Breast epithelium (tissue), 4 donors: ENCODE results near the gene CTDSPL. TPM values are rescaled to one million over a fixed set of nuclear protein-coding genes. Genes with fewer than 3 reads are reported as not detected.

ENCODE experiments used
- DNase-seq, 2 donors: peaks; one replicate each; pipeline ENCODE4 v3.0.0-alpha.2; 2019; ENCODE audit warnings: low spot score in 2 of 2
- H3K27ac ChIP-seq, 2 donors: fragments of 200-600 bp; sonication (generic) in 1 of 2; one replicate each; pipeline ENCODE4 v1.5.1; 2016 to 2019; ENCODE audit warnings: mild to moderate bottlenecking in 1 of 2
- H3K27me3 ChIP-seq, 2 donors: fragments of 200-600 bp; sonication (generic) in 1 of 2; one replicate each; pipeline versions ENCODE4 v1.5.1 to v1.6.0; 2017 to 2019; ENCODE audit warnings: control low read depth in 1 of 2, mild to moderate bottlenecking in 1 of 2
- H3K36me3 ChIP-seq: fragments of 200-600 bp; one replicate; pipeline ENCODE4 v1.5.1; 2019
- H3K4me1 ChIP-seq, 2 donors: fragments of 200-600 bp; sonication (generic); one replicate each; pipeline ENCODE4 v1.5.1; 2016 to 2019; ENCODE audit warnings: control low read depth in 1 of 2
- H3K4me3 ChIP-seq, 3 donors: fragments of 200-600 bp; sonication (generic); 1 replicate in 2 of 3; 2 replicates in 1 of 3; pipeline ENCODE4 v1.5.1; 2016 to 2019; ENCODE audit warnings: mild to moderate bottlenecking in 3 of 3, moderate library complexity in 2 of 3
- H3K9me3 ChIP-seq, 2 donors: fragments of 200-600 bp; sonication (generic) in 1 of 2; one replicate each; pipeline ENCODE4 v1.5.1; 2016 to 2019; ENCODE audit warnings: control low read depth in 1 of 2
- POLR2A ChIP-seq: fragments of 450-650 bp; IDR thresholded peaks from one replicate; pipeline ENCODE4 v1.6.1; 2016; ENCODE audit warnings: antibody characterized with exemption, mild to moderate bottlenecking, moderate library complexity
- POLR2AphosphoS5 ChIP-seq, 3 donors: sonication (generic); formaldehyde crosslinking; IDR thresholded peaks; one replicate each; pipeline ENCODE4 v1.6.1; 2017; ENCODE audit warnings: antibody characterized with exemption in 3 of 3
- intact Hi-C: fragments of 100-400 bp; cut with DNase I; formaldehyde crosslinking; loops from one replicate; pipeline ENCODE4 v1.15.1; 2023; ENCODE audit warnings: low total_unique reads
- total RNA-seq, 3 donors: library from RNA; depleted of rRNA; stranded (reverse); fragments of >200 nt; gene quantifications; one replicate each; pipeline ENCODE4 v1.1.0, GENCODE V29; 2016
- TF ChIP-seq, protein P1 (sequence below), 3 donors: fragments of 450-650 bp; IDR thresholded peaks; one replicate each; pipeline ENCODE4 v1.5.1; 2016 to 2017; ENCODE audit warnings: antibody characterized with exemption in 3 of 3, mild to moderate bottlenecking in 3 of 3, moderate library complexity in 3 of 3

CTDSPL gene
- total RNA-seq, 3 donors from 2014 or later = 40.0 to 80.8 (median 63.1) TPM

DNA sequence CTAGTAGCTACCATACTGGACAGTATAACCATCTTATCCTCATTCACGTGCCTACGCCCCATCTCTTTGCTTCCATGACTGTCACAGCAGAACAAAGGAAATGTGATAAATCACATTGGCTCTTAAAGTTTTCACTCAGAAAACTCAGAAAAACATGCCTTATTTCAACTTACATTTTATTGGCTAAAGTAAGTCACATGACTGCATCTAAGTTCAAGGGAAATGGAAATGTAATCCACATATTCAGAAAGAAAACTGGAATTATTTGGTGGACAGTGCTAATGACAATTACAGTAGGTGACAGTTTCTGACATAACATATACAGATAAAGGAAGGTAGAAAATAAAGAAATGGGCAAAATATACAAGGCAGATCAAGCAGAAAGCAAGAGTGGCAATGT, 91.5 kb downstream of the CTDSPL start:
- DNase-seq = no peak
- H3K4me3 ChIP-seq = no peak overlapping the region
- H3K36me3 ChIP-seq = no peaks in the 10 kb centered on the region
- no peaks in the 10 kb centered on the region for H3K9me3 ChIP-seq
- H3K27me3 ChIP-seq = no peaks in the 10 kb centered on the region
- no peak overlapping the region for H3K27ac ChIP-seq
- intact Hi-C loops = no loop called here
- no peak for TF ChIP-seq POLR2AphosphoS5 (IDR thresholded peaks at IDR 0.05)
- TF ChIP-seq, protein P1, sequence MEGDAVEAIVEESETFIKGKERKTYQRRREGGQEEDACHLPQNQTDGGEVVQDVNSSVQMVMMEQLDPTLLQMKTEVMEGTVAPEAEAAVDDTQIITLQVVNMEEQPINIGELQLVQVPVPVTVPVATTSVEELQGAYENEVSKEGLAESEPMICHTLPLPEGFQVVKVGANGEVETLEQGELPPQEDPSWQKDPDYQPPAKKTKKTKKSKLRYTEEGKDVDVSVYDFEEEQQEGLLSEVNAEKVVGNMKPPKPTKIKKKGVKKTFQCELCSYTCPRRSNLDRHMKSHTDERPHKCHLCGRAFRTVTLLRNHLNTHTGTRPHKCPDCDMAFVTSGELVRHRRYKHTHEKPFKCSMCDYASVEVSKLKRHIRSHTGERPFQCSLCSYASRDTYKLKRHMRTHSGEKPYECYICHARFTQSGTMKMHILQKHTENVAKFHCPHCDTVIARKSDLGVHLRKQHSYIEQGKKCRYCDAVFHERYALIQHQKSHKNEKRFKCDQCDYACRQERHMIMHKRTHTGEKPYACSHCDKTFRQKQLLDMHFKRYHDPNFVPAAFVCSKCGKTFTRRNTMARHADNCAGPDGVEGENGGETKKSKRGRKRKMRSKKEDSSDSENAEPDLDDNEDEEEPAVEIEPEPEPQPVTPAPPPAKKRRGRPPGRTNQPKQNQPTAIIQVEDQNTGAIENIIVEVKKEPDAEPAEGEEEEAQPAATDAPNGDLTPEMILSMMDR (IDR thresholded peaks at IDR 0.05) = no peak
- TF ChIP-seq POLR2A = no peak
- no peaks in the 10 kb centered on the region for H3K4me1 ChIP-seq

DNA sequence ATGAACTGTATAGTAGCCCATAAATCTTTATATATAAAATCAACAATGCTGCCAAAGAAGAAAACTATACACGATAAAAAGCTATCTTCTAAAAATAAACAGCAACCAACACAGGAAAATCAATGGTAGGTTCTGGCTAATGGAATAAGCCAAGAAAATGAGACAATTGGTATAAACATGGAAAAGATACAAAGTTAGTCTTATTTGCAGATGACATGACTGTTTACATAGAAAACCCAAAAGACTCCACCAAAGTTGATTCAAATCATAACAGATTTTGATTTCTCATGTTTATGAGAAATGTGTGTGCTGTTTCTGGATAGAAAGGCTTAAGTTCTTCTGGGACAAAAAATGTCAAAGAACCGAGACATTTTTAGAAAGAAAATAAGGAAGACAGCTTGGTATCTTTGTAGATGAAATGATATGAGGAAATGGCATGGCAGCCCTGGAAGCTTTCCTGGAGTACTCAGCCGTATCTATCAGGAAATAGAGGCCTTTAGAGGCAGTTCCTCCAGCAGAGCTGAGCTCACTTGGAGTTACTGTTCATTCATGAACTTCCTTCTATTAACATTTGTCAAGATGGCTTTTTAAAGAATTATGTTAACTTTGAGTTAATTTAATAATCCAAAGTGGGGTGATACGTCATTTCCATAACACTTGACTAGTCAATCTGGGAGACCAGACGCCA, 92.2 kb downstream of the CTDSPL start:
- no peaks in the 10 kb centered on the region for H3K36me3 ChIP-seq
- no peak overlapping the region for H3K27ac ChIP-seq
- H3K9me3 ChIP-seq = no peaks in the 10 kb centered on the region
- TF ChIP-seq POLR2A (no peak), POLR2AphosphoS5 (IDR thresholded peaks at IDR 0.05) (no peak)
- H3K4me3 ChIP-seq = no peak overlapping the region
- no peaks in the 10 kb centered on the region for H3K4me1 ChIP-seq
- H3K27me3 ChIP-seq = no peaks in the 10 kb centered on the region
- intact Hi-C loops = no loop called here
- DNase-seq = no peak

GRCh38 chr3:37954881-37955280, 93.2 kb downstream of the CTDSPL start:
- no peak for TF ChIP-seq POLR2AphosphoS5 (IDR thresholded peaks at IDR 0.05)
- TF ChIP-seq, protein P1 (IDR thresholded peaks at IDR 0.05) = no peak
- no peak for TF ChIP-seq POLR2A
- Histone ChIP-seq H3K36me3 (no peaks in the 10 kb centered on the region), H3K9me3 (no peaks in the 10 kb centered on the region), H3K4me3 (no peak overlapping the region), H3K27me3 (no peaks in the 10 kb centered on the region), H3K27ac (no peak overlapping the region), H3K4me1 (no peaks in the 10 kb centered on the region)
- DNase-seq = no peak
- intact Hi-C loops = no loop called here

GRCh38 chr3:37955918-37956707, 94.4 kb downstream of the CTDSPL start:
- DNase-seq = no peak
- Histone ChIP-seq H3K27me3 (no peaks in the 10 kb centered on the region), H3K4me3 (no peak overlapping the region), H3K27ac (peak overlapping the region; percentile 33 to 50), H3K9me3 (no peaks in the 10 kb centered on the region), H3K36me3 (no peaks in the 10 kb centered on the region), H3K4me1 (no peaks in the 10 kb centered on the region)
- intact Hi-C loops = no loop called here
- TF ChIP-seq POLR2A (no peak), POLR2AphosphoS5 (IDR thresholded peaks at IDR 0.05) (no peak)
- TF ChIP-seq, protein P1 (IDR thresholded peaks at IDR 0.05) = no peak

GRCh38 chr3:37956723-37957538, 95.3 kb downstream of the CTDSPL start:
- H3K36me3 ChIP-seq = no peaks in the 10 kb centered on the region
- H3K9me3 ChIP-seq = no peaks in the 10 kb centered on the region
- no peaks in the 10 kb centered on the region for H3K4me1 ChIP-seq
- peak overlapping the region; percentile 33 to 50 for H3K27ac ChIP-seq
- TF ChIP-seq POLR2AphosphoS5 (IDR thresholded peaks at IDR 0.05) = no peak
- TF ChIP-seq, protein P1 (IDR thresholded peaks at IDR 0.05) = no peak
- H3K4me3 ChIP-seq = no peak overlapping the region
- intact Hi-C loops = no loop called here
- DNase-seq = no peak
- no peaks in the 10 kb centered on the region for H3K27me3 ChIP-seq
